ENCODE measurements around the gene MAPK14.
A peak's percentile ranks its signal among the peaks of the same experiment; 100 is the strongest.
"Not testable (repeated sequence)": the region's sequence is repeated elsewhere in the genome, so short reads cannot be mapped to it uniquely, and the experiment has no call there.

MAPK14 gene

GRCh38 chr6:36070252-36070651, 42.6 kb downstream of the MAPK14 start:
- DNase-seq (ENCODE audit: low spot score), result no peak

GRCh38 chr6:36071281-36071680, 43.7 kb downstream of the MAPK14 start:
- no peak for DNase-seq (ENCODE audit: low spot score)

- no peak for DNase-seq (ENCODE audit: low spot score)
Measured at GRCh38 chr6:36071714-36072113, 44.1 kb downstream of the MAPK14 start.

GRCh38 chr6:36072681-36073080, 45.1 kb downstream of the MAPK14 start:
- no peak for DNase-seq (ENCODE audit: low spot score)

GRCh38 chr6:36073587-36073986, 46.0 kb downstream of the MAPK14 start:
- DNase-seq (ENCODE audit: low spot score), result no peak

- peak; percentile 47 for DNase-seq (ENCODE audit: low spot score)
Measured at GRCh38 chr6:36075656-36076055, 48.0 kb downstream of the MAPK14 start.

GRCh38 chr6:36076178-36077063, 48.8 kb downstream of the MAPK14 start:
- DNase-seq (ENCODE audit: low spot score), result no peak

GRCh38 chr6:36078159-36078558, 50.6 kb downstream of the MAPK14 start:
- no peak for DNase-seq (ENCODE audit: low spot score)

- no peak for DNase-seq (ENCODE audit: low spot score)
Measured at GRCh38 chr6:36079601-36080000, 52.0 kb downstream of the MAPK14 start.

- no peak for DNase-seq (ENCODE audit: low spot score)
Measured at GRCh38 chr6:36082318-36082717, 54.7 kb downstream of the MAPK14 start.

- no peak for DNase-seq (ENCODE audit: low spot score)
Measured at GRCh38 chr6:36083446-36083845, 55.8 kb downstream of the MAPK14 start.

- not testable (repeated sequence) for DNase-seq (ENCODE audit: low spot score)
Measured at GRCh38 chr6:36088204-36088603, 60.6 kb downstream of the MAPK14 start.

- no peak for DNase-seq (ENCODE audit: low spot score)
Measured at GRCh38 chr6:36089048-36089447, 61.4 kb downstream of the MAPK14 start.

- DNase-seq (ENCODE audit: low spot score), result no peak
Measured at GRCh38 chr6:36094238-36094637, 66.6 kb downstream of the MAPK14 start.

GRCh38 chr6:36094753-36095496, 67.3 kb downstream of the MAPK14 start:
- DNase-seq (ENCODE audit: low spot score), result peak; percentile 70

- peak; percentile 91 for DNase-seq (ENCODE audit: low spot score)
Measured at GRCh38 chr6:36095497-36096391, 68.1 kb downstream of the MAPK14 start.

- no peak for DNase-seq (ENCODE audit: low spot score)
Measured at GRCh38 chr6:36098253-36098919, 70.8 kb downstream of the MAPK14 start.

- DNase-seq (ENCODE audit: low spot score), result no peak
Measured at GRCh38 chr6:36098920-36099647, 71.5 kb downstream of the MAPK14 start.

- no peak for DNase-seq (ENCODE audit: low spot score)
Measured at GRCh38 chr6:36099869-36100483, 72.4 kb downstream of the MAPK14 start.

GRCh38 chr6:36101691-36102090, 74.1 kb downstream of the MAPK14 start:
- DNase-seq (ENCODE audit: low spot score), result no peak

Data from SW480 (cell line).